K562 (cell line): ENCODE measurements around the gene MAGI2. TPM values are rescaled to one million over a fixed set of nuclear protein-coding genes. Genes with fewer than 3 reads are reported as not detected.

ENCODE experiments used
- ATAC-seq: fragments of 200-7000 bp; cut with Tn5 transposase; 3 replicates; pipeline ENCODE4 v1.9.1; 2020; ENCODE audit warnings: moderate library complexity
- BruUV-seq: library from RNA; stranded (reverse); fragments of 400-500 nt; replicated peaks from 2 replicates; lab custom pipeline; 2021; lab: Mats Ljungman, UMichigan
- CTCF ChIA-PET: fragments of 300-600 bp; formaldehyde crosslinking; extraction: SDS; loops from one replicate; lab custom pipeline; 2021; ENCODE audit warnings: low intra/inter-chr PET ratio; lab: Yijun Ruan, JAX
- POLR2A ChIA-PET: fragments of 300-600, 350-650 bp; sonication (Branson Sonifier 250); formaldehyde crosslinking; extraction: SDS; loops from one replicate; lab custom pipeline; 2021; ENCODE audit warnings: antibody characterized with exemption, inconsistent platforms; lab: Yijun Ruan, JAX
- DNase-seq, 4 experiments: peaks; one replicate each; pipeline versions ENCODE4 v3.0.0 to v3.0.0-alpha.2; 2011 to 2018; ENCODE audit warnings: low spot score in 3 of 4, mixed read lengths in 3 of 4; ENCODE audit errors: extremely low read depth in 1 of 4
- FAIRE-seq: peaks from 2 replicates; lab custom pipeline; 2011; peaks lifted over from hg19 to GRCh38; lab: Jason Lieb, UNC
- H2AFZ ChIP-seq: 2 replicates; pipeline ENCODE4 v1.6.0; 2011; ENCODE audit warnings: low read depth, low read length, control low read depth, inconsistent platforms
- H3K27ac ChIP-seq: fragments of 200-600 bp; 3 replicates; pipeline ENCODE4 v1.8.0; 2011; ENCODE audit warnings: low read depth, mild to moderate bottlenecking, control low read depth, inconsistent platforms, low read length, moderate library complexity, mixed read lengths; ENCODE audit errors: extremely low read depth
- H3K27me3 ChIP-seq, 2 experiments: fragments of 300-600 bp in 1 of 2; 2 replicates in 1 of 2; 3 replicates in 1 of 2; pipeline versions ENCODE4 v1.6.0 to v1.8.0; 2011; ENCODE audit warnings: inconsistent platforms in 2 of 2, low read length in 2 of 2, mild to moderate bottlenecking in 1 of 2, mixed read lengths in 1 of 2, moderate library complexity in 1 of 2; ENCODE audit not compliant: control insufficient read depth in 2 of 2, insufficient read depth in 2 of 2
- H3K36me3 ChIP-seq: fragments of 300-600 bp; 3 replicates; pipeline ENCODE4 v1.8.0; 2011; ENCODE audit warnings: mild to moderate bottlenecking, low read length, inconsistent platforms; ENCODE audit not compliant: control insufficient read depth, insufficient read depth
- H3K4me1 ChIP-seq, 2 experiments: fragments of 200-600 bp in 1 of 2; replicated peaks in 1 of 2; 2 replicates in 1 of 2; 3 replicates in 1 of 2; pipeline versions ENCODE4 v1.5.1 to v1.8.0; 2011; ENCODE audit warnings: inconsistent platforms in 2 of 2, low read length in 2 of 2, mild to moderate bottlenecking in 1 of 2, mixed read lengths in 1 of 2, moderate library complexity in 1 of 2; ENCODE audit not compliant: control insufficient read depth in 2 of 2, insufficient read depth in 2 of 2
- H3K4me2 ChIP-seq: 2 replicates; pipeline ENCODE4 v1.6.1; 2011; ENCODE audit warnings: low read length, control low read depth, inconsistent platforms, mixed read lengths; ENCODE audit not compliant: insufficient read depth
- H3K4me3 ChIP-seq: fragments of 200-600 bp; sonication (generic), shearing (Covaris generic); 2 replicates; pipeline ENCODE4 v1.5.1; 2016; ENCODE audit warnings: control low read depth, inconsistent platforms
- H3K79me2 ChIP-seq: fragments of 200-600 bp; 3 replicates; pipeline ENCODE4 v1.8.0; 2011; ENCODE audit warnings: low read length, inconsistent platforms; ENCODE audit not compliant: control insufficient read depth, insufficient read depth
- H3K9ac ChIP-seq, 2 experiments: 2 replicates each; pipeline versions ENCODE4 v1.6.0 to v1.6.1; 2011; ENCODE audit warnings: low read depth in 2 of 2, low read length in 2 of 2, control low read depth in 1 of 2, inconsistent platforms in 1 of 2, mild to moderate bottlenecking in 1 of 2, mixed read lengths in 1 of 2; ENCODE audit not compliant: insufficient read depth in 1 of 2
- H3K9me1 ChIP-seq: one replicate; pipeline ENCODE4 v1.6.0; 2011; ENCODE audit warnings: inconsistent platforms, mild to moderate bottlenecking, low read length, moderate library complexity; ENCODE audit not compliant: control insufficient read depth, insufficient read depth
- H3K9me3 ChIP-seq: replicated peaks from 2 replicates; pipeline ENCODE4 v1.5.1; 2011; ENCODE audit warnings: low read depth, low read length, inconsistent platforms; ENCODE audit not compliant: control insufficient read depth, insufficient read depth
- H4K20me1 ChIP-seq: replicated peaks from 2 replicates; pipeline ENCODE4 v1.6.1; 2011; ENCODE audit warnings: low read length, inconsistent platforms, mixed read lengths; ENCODE audit not compliant: control insufficient read depth, insufficient read depth
- ARHGAP35 ChIP-seq: fragments of 450-650 bp; IDR thresholded peaks from 2 replicates; pipeline ENCODE4 v1.6.1; 2018; ENCODE audit not compliant: partially characterized antibody
- KDM5B ChIP-seq: fragments of 200-600 bp; sonication (generic); IDR thresholded peaks from 2 replicates; pipeline ENCODE4 v1.6.1; 2012; ENCODE audit warnings: low read depth, mild to moderate bottlenecking, moderate library complexity, low read length, control low read depth, inconsistent platforms; ENCODE audit not compliant: insufficient replicate concordance
- NR2C1 ChIP-seq, 2 experiments: fragments of 450-650 bp; IDR thresholded peaks; 2 replicates each; pipeline ENCODE4 v1.6.1; 2017; ENCODE audit warnings: mild to moderate bottlenecking in 2 of 2, antibody characterized with exemption in 1 of 2, inconsistent platforms in 1 of 2, missing compliant biosample characterization in 1 of 2, missing genetic modification characterization in 1 of 2
- NR2C2 ChIP-seq, 2 experiments: fragments of 200-800 bp in 1 of 2; sonication (Bioruptor generic) in 1 of 2; sonication (generic) in 1 of 2; formaldehyde crosslinking in 1 of 2; IDR thresholded peaks; 2 replicates each; pipeline versions ENCODE4 v1.6.1 to v1.8.0; 2016 to 2022; ENCODE audit warnings: mild to moderate bottlenecking in 1 of 2, missing compliant biosample characterization in 1 of 2, missing genetic modification characterization in 1 of 2, missing genetic modification reagents in 1 of 2
- ZNF224 ChIP-seq: sonication (generic); formaldehyde crosslinking; IDR thresholded peaks from 2 replicates; pipeline ENCODE4 v1.8.0; 2022; ENCODE audit warnings: mild to moderate bottlenecking, missing genetic modification reagents
- WGBS: fragments of 100-300 bp; shearing (Covaris generic); methylation state at CpG from one replicate; pipeline ENCODE4 v1.1.6; 2016; ENCODE audit warnings: low coverage, mixed read lengths; ENCODE audit not compliant: insufficient coverage; ENCODE audit errors: missing lambda C conversion rate; 5-methylcytosine and 5-hydroxymethylcytosine counted together
- in situ Hi-C: fragments of 300-500 bp; cut with MboI; formaldehyde crosslinking; loops from 4 replicates; pipeline ENCODE4 v1.15.0; 2018; ENCODE audit warnings: inconsistent platforms, mixed read lengths
- intact Hi-C: fragments of 100-400 bp; cut with micrococcal nuclease; formaldehyde crosslinking; loops from 2 replicates; pipeline ENCODE4 v1.14.2; 2022
- polyA plus RNA-seq, 8 experiments: library from polyadenylated mRNA; depleted of rRNA in 4 of 8; stranded (reverse) in 5 of 8; unstranded in 3 of 8; fragments of >200 nt; fragmentation: Nextera tagmentation in 2 of 8; fragmentation: Illumina TruSeq in 1 of 8; extraction: Ambion mirVana in 2 of 8; extraction: Trizol in 1 of 8; gene quantifications; 2 replicates each; pipeline versions ENCODE4 v1.2.1 to v1.2.3, GENCODE V29; 2011 to 2014; ENCODE audit warnings: inconsistent platforms in 1 of 8, missing spikeins in 1 of 8
- total RNA-seq, 7 experiments: library from RNA; depleted of rRNA in 6 of 7; stranded (reverse); fragments of >200 nt in 6 of 7; fragmentation: Illumina TruSeq in 2 of 7; extraction: Trizol in 2 of 7; gene quantifications; 2 replicates each; pipeline versions ENCODE4 v1.2.1 to v1.2.3, GENCODE V29; 2011 to 2021; ENCODE audit warnings: low replicate concordance in 1 of 7

The MAGI2 gene
- total and polyA plus RNA-seq, 9 of the 15 experiments (the other 6 are each of a cell fraction or from before 2014, with no cell fraction given): 0.27 to 1.4 (median 0.70) TPM

- H3K4me2 ChIP-seq: no peak overlapping the region
- WGBS: 18% methylated on average over 3 of the region's 3 CpGs
- intact Hi-C loops (loop anchor here (10.0 kb wide), 2 partner anchors 220 to 360 kb away; partner anchors contain the start of genes PHTF2 and TMEM60), in situ Hi-C loops (no loop called here)
- peaks cover 10 to 26% of the 10 kb centered on the region in 2 experiments for H3K4me1 ChIP-seq
- H3K79me2 ChIP-seq: peaks cover 16% of the 10 kb centered on the region; the same call in 2 of the 3 replicates
- POLR2A ChIA-PET: no interaction called here
- no peaks in the 10 kb centered on the region for H3K27me3 ChIP-seq
- H4K20me1 ChIP-seq: no peaks in the 10 kb centered on the region
- H3K4me3 ChIP-seq: no peak overlapping the region
- H3K36me3 ChIP-seq: no peaks in the 10 kb centered on the region
- no peak overlapping the region for H3K9ac ChIP-seq
- no TSS peak for BruUV-seq
- no peak overlapping the region for H2AFZ ChIP-seq
- H3K9me1 ChIP-seq: no peaks in the 10 kb centered on the region
- ATAC-seq (no peak), DNase-seq (no peak), FAIRE-seq (no peak)
- TF ChIP-seq NR2C2 (CRISPR knock-in tag; IDR thresholded peaks at IDR 0.05) (no peak), NR2C2 (tag; IDR thresholded peaks at IDR 0.05) (peak; percentile 27; the same call in 1 of the 2 replicates), NR2C1 (IDR thresholded peaks at IDR 0.05) (peak; percentile 43; the same call in 1 of the 2 replicates), NR2C1 (tag; IDR thresholded peaks at IDR 0.05) (peak; percentile 45; the same call in 1 of the 2 replicates), ZNF224 (CRISPR knock-in tag) (no peak), KDM5B (no peak), ARHGAP35 (no peak)
- H3K9me3 ChIP-seq: no peaks in the 10 kb centered on the region
- no peak overlapping the region for H3K27ac ChIP-seq
- CTCF ChIA-PET: no interaction called here
These were observed 1439.1 kb downstream of the MAGI2 start for GRCh38 chr7:78014401-78014800.
